Fibroblast of lung (primary cell): Measurements from ENCODE around the gene LCE1A. TPM values are rescaled to one million over a fixed set of nuclear protein-coding genes. Genes with fewer than 3 reads are reported as not detected.

ENCODE experiments used
- DNase-seq, 2 donors: peaks; one replicate each; pipeline versions ENCODE4 v3.0.0 to v3.0.0-alpha.2; 2010; ENCODE audit warnings: low read depth in 2 of 2
- H2AFZ ChIP-seq: 2 replicates; pipeline ENCODE4 v1.5.1; 2012; ENCODE audit warnings: low read length, control low read depth, inconsistent platforms
- H3K27ac ChIP-seq: 2 replicates; pipeline ENCODE4 v1.5.1; 2011; ENCODE audit warnings: low read length, control low read depth; ENCODE audit not compliant: insufficient read depth
- H3K27me3 ChIP-seq: 2 replicates; pipeline ENCODE4 v1.5.1; 2011; ENCODE audit warnings: mild to moderate bottlenecking, low read length; ENCODE audit not compliant: control insufficient read depth, insufficient read depth
- H3K36me3 ChIP-seq: 2 replicates; pipeline ENCODE4 v1.5.1; 2011; ENCODE audit warnings: low read length; ENCODE audit not compliant: control insufficient read depth, insufficient read depth
- H3K4me1 ChIP-seq: 2 replicates; pipeline ENCODE4 v1.5.1; 2011; ENCODE audit warnings: low read length; ENCODE audit not compliant: control insufficient read depth, insufficient read depth; ENCODE audit errors: extremely low read depth
- H3K4me2 ChIP-seq: 2 replicates; pipeline ENCODE4 v1.5.1; 2011; ENCODE audit warnings: low read length, control low read depth; ENCODE audit not compliant: insufficient read depth; ENCODE audit errors: extremely low read depth
- H3K4me3 ChIP-seq, 4 experiments: fragments of 200-600 bp in 1 of 4; sonication (generic) in 1 of 4; replicated peaks in 1 of 4; 2 replicates each; pipeline ENCODE4 v1.5.1; 2011 to 2016; ENCODE audit warnings: low read length in 4 of 4, low read depth in 3 of 4, mild to moderate bottlenecking in 3 of 4, control low read depth in 2 of 4, inconsistent platforms in 1 of 4, mixed read lengths in 1 of 4; ENCODE audit not compliant: insufficient read depth in 1 of 4; ENCODE audit errors: control extremely low read depth in 1 of 4
- H3K79me2 ChIP-seq: 2 replicates; pipeline ENCODE4 v1.5.1; 2012; ENCODE audit warnings: mild to moderate bottlenecking, low read length, inconsistent platforms; ENCODE audit not compliant: control insufficient read depth, insufficient read depth
- H3K9ac ChIP-seq: 2 replicates; pipeline ENCODE4 v1.5.1; 2011; ENCODE audit warnings: mild to moderate bottlenecking, low read length, control low read depth; ENCODE audit not compliant: insufficient read depth
- H3K9me3 ChIP-seq: 2 replicates; pipeline ENCODE4 v1.5.1; 2012; ENCODE audit warnings: low read depth, low read length; ENCODE audit not compliant: control insufficient read depth, insufficient read depth
- H4K20me1 ChIP-seq: 2 replicates; pipeline ENCODE4 v1.5.1; 2011; ENCODE audit warnings: low read length; ENCODE audit not compliant: control insufficient read depth, insufficient read depth; ENCODE audit errors: extremely low read depth
- CTCF ChIP-seq, 2 donors: IDR thresholded peaks in 1 of 2; conservative IDR thresholded peaks in 1 of 2; 1 replicate in 1 of 2; 2 replicates in 1 of 2; pipeline ENCODE4 v1.5.1; 2011 to 2012; ENCODE audit warnings: low read length in 2 of 2, control low read depth in 1 of 2, inconsistent platforms in 1 of 2, low read depth in 1 of 2, mild to moderate bottlenecking in 1 of 2
- EZH2 ChIP-seq: IDR thresholded peaks from 2 replicates; pipeline ENCODE4 v1.5.1; 2012; ENCODE audit warnings: low read length, control low read depth, mild to moderate bottlenecking; ENCODE audit errors: missing control alignments
- polyA plus RNA-seq, 2 donors: library from polyadenylated mRNA; depleted of rRNA in 1 of 2; stranded (reverse) in 1 of 2; unstranded in 1 of 2; fragments of >200 nt; gene quantifications; 2 replicates each; pipeline ENCODE4 v1.2.1, GENCODE V29; 2011 to 2012; ENCODE audit warnings: missing spikeins in 1 of 2
- total RNA-seq: library from RNA; depleted of rRNA; stranded (reverse); fragments of >200 nt; gene quantifications from 2 replicates; pipeline ENCODE4 v1.2.1, GENCODE V29; 2014

Gene LCE1A
- total and polyA plus RNA-seq, 2 donors (not counting 1 experiment from before 2014, with no cell fraction given): not detected

GRCh38 chr1:152811671-152812070 lies 15.6 kb upstream of the LCE1A start, which contains the start of gene LCE1B:
Gene LCE1B, plus strand, starts transcription at chr1:152811971. Its CDS starts 476 bp downstream, at chr1:152812447.
- Histone ChIP-seq H3K4me3 (no peak within 1 kb of the TSS), H3K4me1 (no peaks in the 10 kb centered on the region), H3K36me3 (no peaks in the 10 kb centered on the region), H3K9ac (no peak within 1 kb of the TSS), H2AFZ (no peak within 1 kb of the TSS), H3K9me3 (no peaks in the 10 kb centered on the region), H3K4me2 (no peak within 1 kb of the TSS), H4K20me1 (no peaks in the 10 kb centered on the region), H3K79me2 (no peaks in the 10 kb centered on the region), H3K27me3 (no peaks in the 10 kb centered on the region), H3K27ac (no peak within 1 kb of the TSS)
- DNase-seq: no peak
- TF ChIP-seq CTCF (conservative IDR thresholded peaks at IDR 0.05 in 1 of 2, IDR thresholded peaks at IDR 0.05 in 1 of 2; ENCODE audit: low read depth in 1 of 2, low read length in 2 of 2) (no peak), EZH2 (no peak)

- no peaks in the 10 kb centered on the region for H3K36me3 ChIP-seq
- DNase-seq: no peak
- H3K9ac ChIP-seq: no peak overlapping the region
- H2AFZ ChIP-seq: no peak overlapping the region
- H4K20me1 ChIP-seq: no peaks in the 10 kb centered on the region
- H3K79me2 ChIP-seq: no peaks in the 10 kb centered on the region
- H3K27ac ChIP-seq: no peak overlapping the region
- H3K4me2 ChIP-seq: no peak overlapping the region
- no peaks in the 10 kb centered on the region for H3K27me3 ChIP-seq
- H3K4me1 ChIP-seq: no peaks in the 10 kb centered on the region
- TF ChIP-seq CTCF (conservative IDR thresholded peaks at IDR 0.05 in 1 of 2, IDR thresholded peaks at IDR 0.05 in 1 of 2; ENCODE audit: low read depth in 1 of 2, low read length in 2 of 2): no peak
- no peak for TF ChIP-seq EZH2
- H3K4me3 ChIP-seq: no peak overlapping the region
- no peaks in the 10 kb centered on the region for H3K9me3 ChIP-seq
Observed at GRCh38 chr1:152817309-152817708, 10.0 kb upstream of the LCE1A start.

GRCh38 chr1:152823294-152823693 lies 4.0 kb upstream of the LCE1A start:
- no peak overlapping the region for H2AFZ ChIP-seq
- DNase-seq: peak in 1 of 2 donors; percentile 69
- H4K20me1 ChIP-seq: no peaks in the 10 kb centered on the region
- no peaks in the 10 kb centered on the region for H3K79me2 ChIP-seq
- H3K9ac ChIP-seq: no peak overlapping the region
- no peaks in the 10 kb centered on the region for H3K9me3 ChIP-seq
- H3K36me3 ChIP-seq: no peaks in the 10 kb centered on the region
- H3K4me3 ChIP-seq: no peak overlapping the region
- no peak overlapping the region for H3K27ac ChIP-seq
- no peaks in the 10 kb centered on the region for H3K4me1 ChIP-seq
- H3K27me3 ChIP-seq: peaks cover 2% of the 10 kb centered on the region
- TF ChIP-seq EZH2 (no peak), CTCF (conservative IDR thresholded peaks at IDR 0.05 in 1 of 2, IDR thresholded peaks at IDR 0.05 in 1 of 2; ENCODE audit: low read depth in 1 of 2, low read length in 2 of 2) (peak in 1 of 2 donors; percentile 41)
- no peak overlapping the region for H3K4me2 ChIP-seq
